B cell (primary cell): ENCODE results near the gene KIN. TPM values are rescaled to one million over a fixed set of nuclear protein-coding genes. Genes with fewer than 3 reads are reported as not detected.
"Not testable (repeated sequence)": the region's sequence is repeated elsewhere in the genome, so short reads cannot be mapped to it uniquely, and the experiment has no call there.

Experiments
- ATAC-seq: fragments of 200-7000 bp; cut with Tn5 transposase; one replicate; pipeline ENCODE4 v1.10.0; 2021; ENCODE audit warnings: low read depth, mild to moderate bottlenecking, moderate number of reproducible peaks, moderate library complexity
- CTCF ChIA-PET: fragments of 350-600 bp; sonication (Branson Sonifier 250); formaldehyde crosslinking; loops from one replicate; lab custom pipeline; 2021; ENCODE audit warnings: antibody characterized with exemption, inconsistent platforms; lab: Charles Lee
- POLR2A ChIA-PET: fragments of 350-600 bp; sonication (Branson Sonifier 250); formaldehyde crosslinking; loops from one replicate; lab custom pipeline; 2021; ENCODE audit warnings: antibody characterized with exemption; lab: Charles Lee
- DNase-seq: peaks from one replicate; pipeline ENCODE4 v3.0.0; 2013
- H2AFZ ChIP-seq: 2 replicates; pipeline ENCODE4 v1.6.1; 2012; ENCODE audit warnings: mild to moderate bottlenecking, low read depth, low read length; ENCODE audit not compliant: insufficient read depth, poor library complexity, severe bottlenecking
- H3K27ac ChIP-seq, 2 donors: 1 replicate in 1 of 2; 2 replicates in 1 of 2; pipeline ENCODE4 v1.5.1; 2012 to 2013; ENCODE audit warnings: low read length in 2 of 2, mild to moderate bottlenecking in 2 of 2, moderate library complexity in 1 of 2
- H3K27me3 ChIP-seq, 4 experiments: fragments of 200-600 bp in 1 of 4; sonication (generic) in 1 of 4; replicated peaks in 1 of 4; 1 replicate in 2 of 4; 2 replicates in 2 of 4; pipeline versions ENCODE4 v1.6.1 to v1.7.0; 2013 to 2016; ENCODE audit warnings: low read length in 3 of 4, mild to moderate bottlenecking in 2 of 4, mixed read lengths in 1 of 4, moderate library complexity in 1 of 4; ENCODE audit not compliant: insufficient read depth in 4 of 4, control insufficient read depth in 3 of 4; ENCODE audit errors: control extremely low read depth in 1 of 4
- H3K36me3 ChIP-seq, 2 experiments: replicated peaks in 1 of 2; 1 replicate in 1 of 2; 2 replicates in 1 of 2; pipeline versions ENCODE4 v1.6.1 to v1.7.1; 2013; ENCODE audit warnings: low read length in 1 of 2; ENCODE audit not compliant: insufficient read depth in 2 of 2, control insufficient read depth in 1 of 2; ENCODE audit errors: control extremely low read depth in 1 of 2, extremely low read depth in 1 of 2
- H3K4me1 ChIP-seq, 2 donors: fragments of 200-600 bp in 1 of 2; sonication (generic) in 1 of 2; 1 replicate in 1 of 2; 2 replicates in 1 of 2; pipeline versions ENCODE4 v1.5.1 to v1.6.1; 2013 to 2017; ENCODE audit warnings: low read length in 2 of 2; ENCODE audit not compliant: control insufficient read depth in 2 of 2, insufficient read depth in 2 of 2
- H3K4me2 ChIP-seq: replicated peaks from 2 replicates; pipeline ENCODE3; 2012; ENCODE audit warnings: mild to moderate bottlenecking, low read depth, low read length; ENCODE audit not compliant: poor library complexity, severe bottlenecking
- H3K4me3 ChIP-seq, 5 experiments: fragments of 200-600 bp in 1 of 5; sonication (generic) in 1 of 5; 1 replicate in 3 of 5; 2 replicates in 2 of 5; pipeline versions ENCODE4 v1.5.1 to v1.7.0; 2011 to 2016; ENCODE audit warnings: low read length in 4 of 5, mild to moderate bottlenecking in 4 of 5, low read depth in 2 of 5, control low read depth in 1 of 5, moderate library complexity in 1 of 5; ENCODE audit not compliant: insufficient read depth in 1 of 5; ENCODE audit errors: control extremely low read depth in 1 of 5, extremely low read depth in 1 of 5
- H3K79me2 ChIP-seq: fragments of 200-600 bp; sonication (generic); one replicate; pipeline ENCODE4 v1.6.0; 2016; ENCODE audit warnings: low read length; ENCODE audit not compliant: control insufficient read depth, insufficient read depth
- H3K9ac ChIP-seq: fragments of 200-600 bp; sonication (generic); 2 replicates; pipeline ENCODE4 v1.6.1; 2017; ENCODE audit warnings: mild to moderate bottlenecking, low read length, moderate library complexity
- H3K9me3 ChIP-seq, 3 donors: one replicate each; pipeline versions ENCODE4 v1.6.1 to v1.7.1; 2013; ENCODE audit warnings: low read length in 2 of 3; ENCODE audit not compliant: control insufficient read depth in 2 of 3, insufficient read depth in 1 of 3; ENCODE audit errors: control extremely low read depth in 1 of 3
- H4K20me1 ChIP-seq: 2 replicates; pipeline ENCODE4 v1.6.0; 2012; ENCODE audit warnings: mild to moderate bottlenecking, low read length; ENCODE audit not compliant: insufficient read depth, control insufficient read depth, poor library complexity, severe bottlenecking
- H3K27ac Mint-ChIP-seq: one replicate; pipeline ENCODE4 v1.8.0; 2021; ENCODE audit warnings: mixed read lengths
- H3K27me3 Mint-ChIP-seq: one replicate; pipeline ENCODE4 v1.8.0; 2021; ENCODE audit warnings: mixed read lengths
- H3K4me1 Mint-ChIP-seq: one replicate; pipeline ENCODE4 v1.8.0; 2021; ENCODE audit warnings: mixed read lengths
- H3K4me3 Mint-ChIP-seq: one replicate; pipeline ENCODE4 v1.8.0; 2021; ENCODE audit warnings: mixed read lengths
- H3K9me3 Mint-ChIP-seq: one replicate; pipeline ENCODE4 v1.8.0; 2022; ENCODE audit warnings: mixed read lengths; ENCODE audit not compliant: insufficient read depth
- CTCF ChIP-seq: fragments of 200-600 bp; IDR thresholded peaks from one replicate; pipeline ENCODE4 v1.8.0; 2022; ENCODE audit warnings: antibody characterized with exemption, mild to moderate bottlenecking
- EZH2 ChIP-seq: IDR thresholded peaks from 2 replicates; pipeline ENCODE4 v1.6.1; 2012; ENCODE audit warnings: borderline replicate concordance, low read depth, mild to moderate bottlenecking, moderate library complexity, low read length; ENCODE audit not compliant: insufficient read depth, poor library complexity, severe bottlenecking
- WGBS: methylation state at CpG from one replicate; pipeline ENCODE4 v1.1.5; 2013; ENCODE audit warnings: missing lambda C conversion rate; ENCODE audit not compliant: insufficient coverage; 5-methylcytosine and 5-hydroxymethylcytosine counted together
- intact Hi-C: fragments of 100-400 bp; cut with micrococcal nuclease; formaldehyde crosslinking; loops from one replicate; pipeline ENCODE4 v1.10.0; 2022
- polyA plus RNA-seq: library from polyadenylated mRNA; depleted of rRNA; stranded (reverse); fragments of >200 nt; gene quantifications from 2 replicates; pipeline ENCODE4 v1.2.3, GENCODE V29; 2012
- total RNA-seq, 2 donors: library from RNA; stranded (reverse); fragments of 120-200 nt in 1 of 2; gene quantifications; 1 replicate in 1 of 2; 2 replicates in 1 of 2; pipeline versions ENCODE4 v1.2.3 to v1.2.4, GENCODE V29; 2013 to 2022

KIN gene
- total and polyA plus RNA-seq, 2 donors (not counting 1 experiment from before 2014, with no cell fraction given): 3.4 to 16.5 TPM

- no peak overlapping the region for H3K27ac Mint-ChIP-seq
- Histone ChIP-seq H3K4me2 (no peak overlapping the region), H2AFZ (no peak overlapping the region), H3K9ac (no peak overlapping the region), H3K36me3 (peaks cover 0 to 1% of the 10 kb centered on the region in 2 experiments), H3K79me2 (peaks cover 5% of the 10 kb centered on the region), H3K4me3 (no peak overlapping the region), H4K20me1 (no peaks in the 10 kb centered on the region), H3K27me3 (peaks cover 0 to 18% (median 1%) of the 10 kb centered on the region in 4 experiments), H3K27ac (no peak overlapping the region), H3K4me1 (peaks cover 0 to 6% of the 10 kb centered on the region in 2 donors), H3K9me3 (no peaks in the 10 kb centered on the region)
- no peak overlapping the region for H3K4me3 Mint-ChIP-seq
- 72% methylated on average over 3 of the region's 3 CpGs for WGBS
- H3K27me3 Mint-ChIP-seq: peaks cover 20% of the 10 kb centered on the region
- ATAC-seq (no peak), DNase-seq (no peak)
- intact Hi-C loops: no loop called here
- TF ChIP-seq EZH2 (no peak), CTCF (no peak)
- ChIA-PET CTCF (no interaction called here), POLR2A (no interaction called here)
- no peaks in the 10 kb centered on the region for H3K9me3 Mint-ChIP-seq
- H3K4me1 Mint-ChIP-seq: peaks cover 11% of the 10 kb centered on the region
These were observed 25.7 kb upstream of the KIN start for GRCh38 chr10:7813481-7813880.

- H3K27ac Mint-ChIP-seq, H3K4me1 Mint-ChIP-seq, H3K79me2 ChIP-seq, H3K9me3 Mint-ChIP-seq, H2AFZ ChIP-seq, H3K4me3 Mint-ChIP-seq, H3K4me2 ChIP-seq, H3K27ac ChIP-seq, ATAC-seq, H4K20me1 ChIP-seq, H3K9ac ChIP-seq, H3K9me3 ChIP-seq, intact Hi-C loops, DNase-seq, H3K36me3 ChIP-seq, CTCF ChIA-PET, H3K4me3 ChIP-seq, POLR2A ChIA-PET, H3K4me1 ChIP-seq: not testable (repeated sequence)
- H3K27me3 ChIP-seq: peaks cover 0 to 18% (median 1%) of the 10 kb centered on the region in 4 experiments
- H3K27me3 Mint-ChIP-seq: peaks cover 16% of the 10 kb centered on the region
- 86% methylated on average over 7 of the region's 7 CpGs for WGBS
These were observed 23.9 kb upstream of the KIN start for GRCh38 chr10:7811743-7812142.
